ENCODE data around the gene TKT.
"Not testable (repeated sequence)": the region's sequence is repeated elsewhere in the genome, so short reads cannot be mapped to it uniquely, and the experiment has no call there.

Gene TKT

GRCh38 chr3:53255775-53256703 lies at the start of gene TKT:
Gene TKT, minus strand, starts transcription at chr3:53256022. Its CDS starts 80 bp downstream, at chr3:53255942.
- peak; percentile 91 for DNase-seq

- no peak for DNase-seq
These were observed 48.1 kb upstream of the TKT start for GRCh38 chr3:53303957-53304356.

GRCh38 chr3:53303549-53303948 lies 47.7 kb upstream of the TKT start:
- DNase-seq: no peak

GRCh38 chr3:53300826-53301225 lies 45.0 kb upstream of the TKT start:
- DNase-seq: peak; percentile 29

GRCh38 chr3:53299611-53300023 lies 43.8 kb upstream of the TKT start:
- DNase-seq: peak; percentile 75

GRCh38 chr3:53295410-53295809 lies 39.6 kb upstream of the TKT start:
- DNase-seq: no peak

GRCh38 chr3:53293867-53294266 lies 38.0 kb upstream of the TKT start:
- no peak for DNase-seq

- no peak for DNase-seq
These were observed 32.4 kb upstream of the TKT start for GRCh38 chr3:53288214-53288613.

GRCh38 chr3:53287131-53287629 lies 31.4 kb upstream of the TKT start:
- peak; percentile 71 for DNase-seq

- no peak for DNase-seq
These were observed 30.9 kb upstream of the TKT start for GRCh38 chr3:53286727-53287126.

GRCh38 chr3:53282581-53282980 lies 26.8 kb upstream of the TKT start:
- DNase-seq: no peak

- no peak for DNase-seq
These were observed 22.8 kb upstream of the TKT start for GRCh38 chr3:53278667-53279066.

- no peak for DNase-seq
These were observed 19.2 kb upstream of the TKT start for GRCh38 chr3:53274938-53275605.

- DNase-seq: no peak
These were observed 17.4 kb upstream of the TKT start for GRCh38 chr3:53273146-53273670.

GRCh38 chr3:53269888-53270880 lies 14.4 kb upstream of the TKT start:
- DNase-seq: peak; percentile 87

GRCh38 chr3:53269193-53269592 lies 13.4 kb upstream of the TKT start:
- DNase-seq: not testable (repeated sequence)

- DNase-seq: no peak
These were observed 11.9 kb upstream of the TKT start for GRCh38 chr3:53267766-53268165.

- DNase-seq: no peak
These were observed 8.9 kb upstream of the TKT start for GRCh38 chr3:53264718-53265117.

GRCh38 chr3:53263907-53264306 lies 8.1 kb upstream of the TKT start:
- DNase-seq: no peak

- DNase-seq: no peak
These were observed 5.9 kb upstream of the TKT start for GRCh38 chr3:53261712-53262111.

GRCh38 chr3:53260286-53260785 lies 4.5 kb upstream of the TKT start:
- no peak for DNase-seq
